ENCODE results near the gene EOGT.

The EOGT gene

DNA sequence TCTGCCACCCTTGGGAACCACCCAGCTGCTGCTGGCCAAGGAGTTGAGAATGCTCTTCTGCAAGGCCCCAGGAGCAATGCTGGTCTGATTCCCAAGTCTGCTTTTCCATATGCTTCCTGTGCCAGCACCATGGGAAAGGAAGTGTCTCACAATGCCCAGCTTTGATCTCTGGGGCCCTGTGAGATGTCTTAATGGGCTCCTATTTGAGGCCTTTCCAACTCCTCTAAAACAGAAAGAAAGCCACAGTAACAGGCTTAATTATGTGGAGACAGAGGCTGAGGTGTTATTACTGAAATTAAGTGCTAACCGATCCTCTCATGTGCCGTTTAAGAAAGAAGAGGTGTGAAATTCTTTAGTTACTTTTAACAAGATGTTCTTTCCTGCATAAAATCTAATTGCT lies 4.5 kb downstream of the EOGT start:
- no peak for DNase-seq

DNA sequence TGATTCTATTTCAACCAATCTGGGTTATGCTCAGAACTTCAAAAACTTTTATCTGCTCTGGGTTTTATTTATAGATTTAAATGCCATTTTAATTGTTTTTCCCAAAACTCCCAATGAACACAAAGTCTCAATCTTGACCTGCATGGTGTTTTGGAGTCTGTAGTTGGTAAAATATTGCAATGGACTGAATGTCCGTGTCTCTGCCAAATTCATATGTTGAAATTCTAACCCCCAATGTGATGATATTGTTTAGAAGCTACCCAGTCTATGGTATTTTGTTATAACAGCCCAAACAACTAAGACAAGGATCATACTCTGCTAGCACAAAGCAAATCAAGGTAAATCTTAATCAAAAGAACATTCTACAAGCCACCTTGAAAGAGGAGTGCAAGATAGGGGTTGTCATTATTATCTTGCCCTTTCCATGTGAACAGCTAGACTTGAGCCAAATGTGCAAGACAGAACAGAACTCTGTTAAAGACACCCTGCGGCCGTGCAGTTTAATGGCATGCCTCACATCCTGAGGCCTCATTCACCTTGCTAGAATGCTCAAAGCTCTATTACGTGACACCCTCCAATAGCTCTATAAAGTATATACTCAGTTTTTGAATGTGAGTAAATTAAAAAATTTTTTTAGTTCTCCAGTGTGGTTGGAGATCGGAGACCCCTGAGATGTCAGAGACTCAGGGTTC lies 7.5 kb downstream of the EOGT start:
- DNase-seq: no peak

DNA sequence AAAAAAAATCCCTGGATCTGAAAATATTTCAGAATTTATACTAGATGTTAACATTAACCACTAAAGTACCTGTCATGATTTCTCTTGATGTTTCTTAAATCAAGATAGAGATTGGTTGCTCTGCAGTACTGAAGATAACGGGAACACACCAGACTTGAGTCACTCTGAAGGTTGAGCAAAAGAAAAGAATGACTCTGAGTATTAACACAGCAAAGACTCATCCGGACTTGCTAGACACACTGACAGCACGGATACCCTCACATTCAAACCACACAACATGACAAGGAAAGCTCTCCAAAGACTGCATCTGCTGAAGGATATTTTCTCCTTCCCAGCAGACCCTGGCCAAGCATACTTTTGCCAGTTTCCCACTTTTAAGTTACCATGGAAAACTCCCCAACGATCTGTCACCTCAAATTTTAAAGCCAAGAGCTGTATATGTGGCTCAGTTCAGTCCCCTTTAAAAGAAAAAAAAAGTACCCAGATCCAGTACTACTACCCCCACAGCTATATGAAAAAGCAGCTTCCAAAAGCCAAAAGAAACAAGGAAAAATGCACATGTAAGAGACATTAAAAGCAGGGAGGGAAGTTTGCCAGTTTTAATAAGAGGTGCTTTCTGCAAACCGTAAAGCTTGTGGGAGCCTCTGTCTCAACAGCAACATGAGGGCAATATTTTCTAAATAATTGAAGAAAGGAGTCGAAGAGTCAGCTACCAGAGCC lies 8.3 kb downstream of the EOGT start:
- no peak for DNase-seq

DNA sequence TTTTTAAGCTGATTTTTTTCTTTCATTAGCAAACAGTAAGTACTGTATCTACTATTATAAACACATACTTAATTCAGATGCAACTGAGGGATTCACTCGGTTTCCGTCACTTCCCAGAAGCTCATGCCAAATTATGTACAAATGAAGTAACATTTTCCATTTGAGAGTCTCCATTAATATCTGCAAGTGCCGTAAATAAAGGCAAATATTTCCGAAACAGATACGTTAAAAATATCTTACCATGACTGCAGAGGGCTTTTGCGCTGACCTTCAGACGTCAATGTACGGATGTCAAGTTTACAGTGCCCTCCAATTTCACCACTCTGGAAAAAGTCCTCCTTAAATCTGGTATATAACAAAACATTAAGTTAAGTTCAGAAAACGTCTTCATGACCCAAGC lies 9.3 kb downstream of the EOGT start:
- no peak for DNase-seq

DNA sequence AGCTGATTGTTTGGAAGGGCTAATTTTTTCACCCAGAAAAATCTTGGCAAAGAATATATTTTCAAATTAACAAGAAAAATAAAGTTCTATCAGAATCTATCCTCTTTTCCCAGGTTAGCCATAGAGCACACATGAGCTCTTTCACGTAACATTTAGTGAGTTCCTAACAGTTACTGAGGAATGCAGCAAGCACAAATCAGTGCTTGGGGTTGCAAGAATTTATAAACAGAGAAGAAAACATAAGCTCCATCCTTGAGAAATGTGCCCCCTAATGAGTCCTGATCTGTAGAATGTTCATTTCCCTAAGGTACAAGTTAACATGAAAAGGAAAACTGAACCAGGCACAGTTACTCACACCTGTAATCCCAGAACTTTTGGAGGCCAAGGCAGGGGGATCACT lies 13.9 kb downstream of the EOGT start:
- no peak for DNase-seq

DNA sequence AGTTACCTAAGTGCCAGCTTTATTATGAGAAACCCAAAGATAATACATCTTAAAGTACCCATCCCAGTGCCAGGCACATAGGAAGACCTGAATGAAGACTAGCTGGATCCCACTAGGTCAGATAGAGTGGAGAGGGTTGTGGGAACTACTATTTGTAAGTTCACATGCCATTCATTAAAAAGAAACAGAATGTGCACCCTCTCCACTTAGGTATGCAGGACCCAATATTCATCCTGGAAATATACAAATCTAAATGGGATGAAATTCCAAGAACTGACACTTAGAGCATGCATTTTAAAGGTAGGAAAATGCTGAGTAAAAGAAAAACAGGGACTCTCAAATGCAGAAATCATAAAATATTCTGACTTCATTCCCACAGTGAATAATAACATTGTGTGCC lies 14.3 kb downstream of the EOGT start:
- DNase-seq: no peak

DNA sequence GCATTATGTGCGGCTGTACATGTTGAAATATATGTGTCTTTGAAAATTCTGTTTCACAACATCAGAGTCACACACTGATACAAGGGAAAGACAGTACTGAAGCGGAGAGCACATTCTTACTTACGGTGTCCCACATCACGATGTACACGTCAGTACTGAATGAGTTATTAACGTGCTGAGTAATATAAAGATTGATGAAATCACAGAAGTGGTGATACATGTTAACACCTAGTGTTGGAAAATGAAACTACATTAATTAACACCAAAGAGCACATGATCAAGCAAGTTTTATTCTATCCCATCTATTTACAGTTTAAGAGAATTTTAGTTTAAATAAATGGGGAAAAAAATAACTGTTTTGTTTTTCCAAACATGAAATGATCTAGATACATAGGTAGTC lies 15.6 kb downstream of the EOGT start:
- DNase-seq: no peak

DNA sequence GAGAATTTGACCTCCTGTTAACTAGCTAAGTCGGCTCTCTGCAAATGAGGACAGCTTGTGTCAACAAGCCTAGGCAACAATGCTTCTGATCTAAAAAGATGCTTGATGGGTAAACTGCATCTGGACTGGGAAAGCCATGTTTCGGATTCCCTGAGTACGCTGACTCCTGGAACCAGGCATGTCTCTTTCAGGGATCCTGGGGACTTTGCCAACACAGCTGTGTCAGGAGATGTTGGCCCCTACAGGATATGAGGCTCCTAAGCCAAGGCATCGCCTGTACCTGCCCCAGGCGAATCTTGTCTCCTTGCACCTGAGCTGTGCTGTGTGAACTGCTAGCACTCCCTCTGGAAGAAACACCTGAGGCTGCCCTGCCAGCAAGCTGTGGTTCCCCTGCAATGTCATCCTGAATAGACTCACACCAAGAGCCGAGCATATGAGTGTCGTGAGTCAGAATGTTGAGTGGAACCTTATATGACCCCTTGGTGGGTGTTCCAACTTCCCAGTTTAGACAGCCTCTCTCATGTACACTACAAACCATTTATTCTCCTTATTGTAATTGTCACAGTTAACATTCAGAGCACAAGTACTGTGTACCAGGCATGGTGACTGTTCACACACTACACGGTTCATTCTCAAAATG lies 17.0 kb downstream of the EOGT start:
- DNase-seq: no peak

DNA sequence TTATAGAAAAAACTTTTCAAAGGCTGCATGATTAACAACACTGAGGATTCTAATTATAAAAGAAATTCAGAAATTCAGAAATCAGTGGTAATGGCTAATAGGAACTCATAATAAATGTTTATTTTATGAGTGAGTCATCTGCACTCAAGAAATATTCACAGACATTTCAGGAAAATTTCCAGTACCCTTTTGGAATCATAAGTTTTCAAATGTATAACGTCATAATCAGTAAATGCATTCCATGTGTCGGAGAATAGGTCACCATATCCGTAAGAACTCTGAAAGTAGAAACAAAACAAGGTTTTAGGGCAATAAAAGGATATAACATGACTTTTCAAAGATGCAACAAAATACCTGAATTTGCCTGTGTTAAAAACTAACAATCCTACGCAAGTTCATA lies 24.7 kb downstream of the EOGT start:
- no peak for DNase-seq

DNA sequence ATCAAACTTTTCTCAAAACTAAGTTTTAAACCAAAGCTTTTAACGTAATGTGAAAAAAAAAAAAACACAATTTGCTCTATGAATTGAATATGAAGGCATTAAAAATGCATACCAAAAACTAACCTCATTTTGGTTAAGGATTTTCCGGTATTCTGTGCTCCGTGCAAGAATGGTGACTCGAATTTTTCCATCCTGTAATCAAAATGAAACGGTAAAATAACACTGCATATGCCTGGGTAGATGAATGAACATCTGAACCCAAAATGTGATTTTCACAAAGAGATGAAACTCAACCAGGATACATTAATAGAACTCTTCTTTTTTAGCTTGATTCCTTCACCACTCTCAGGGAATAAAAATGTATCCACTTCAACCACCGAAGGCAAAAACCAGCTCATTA lies 26.2 kb downstream of the EOGT start:
- DNase-seq: no peak

DNA sequence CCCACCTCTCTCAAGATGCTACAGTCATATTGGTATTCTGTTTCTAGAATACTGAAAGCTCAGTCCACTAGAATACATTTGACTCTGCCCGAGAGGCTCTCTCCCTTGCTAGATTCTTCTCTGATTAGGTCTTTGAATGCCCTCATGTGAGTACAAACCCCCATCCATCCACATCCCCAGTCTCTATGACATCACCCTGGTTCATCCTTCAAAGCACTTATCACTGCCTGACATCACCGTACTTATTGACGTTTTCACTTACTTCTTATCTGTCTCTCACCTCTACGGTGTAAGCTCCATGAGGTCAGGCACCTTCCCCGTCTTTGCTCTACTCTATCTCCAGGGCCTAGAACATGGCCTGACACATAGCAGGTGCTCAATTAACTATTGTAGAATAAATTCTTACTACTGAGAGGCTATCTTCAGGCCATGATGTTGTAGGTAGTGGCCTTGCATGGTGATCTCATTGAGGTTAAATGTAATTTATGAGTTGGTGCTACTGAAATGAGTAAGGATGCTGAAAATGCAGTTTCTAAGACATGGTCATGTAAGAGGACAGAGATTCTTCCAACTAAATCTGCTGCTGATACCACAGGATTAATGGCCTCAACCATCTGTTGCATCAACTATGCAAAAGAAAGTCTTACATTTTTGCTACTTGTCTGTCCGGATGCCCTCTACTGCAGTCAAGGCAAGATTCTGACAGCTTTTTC lies 26.8 kb downstream of the EOGT start:
- no peak for DNase-seq

DNA sequence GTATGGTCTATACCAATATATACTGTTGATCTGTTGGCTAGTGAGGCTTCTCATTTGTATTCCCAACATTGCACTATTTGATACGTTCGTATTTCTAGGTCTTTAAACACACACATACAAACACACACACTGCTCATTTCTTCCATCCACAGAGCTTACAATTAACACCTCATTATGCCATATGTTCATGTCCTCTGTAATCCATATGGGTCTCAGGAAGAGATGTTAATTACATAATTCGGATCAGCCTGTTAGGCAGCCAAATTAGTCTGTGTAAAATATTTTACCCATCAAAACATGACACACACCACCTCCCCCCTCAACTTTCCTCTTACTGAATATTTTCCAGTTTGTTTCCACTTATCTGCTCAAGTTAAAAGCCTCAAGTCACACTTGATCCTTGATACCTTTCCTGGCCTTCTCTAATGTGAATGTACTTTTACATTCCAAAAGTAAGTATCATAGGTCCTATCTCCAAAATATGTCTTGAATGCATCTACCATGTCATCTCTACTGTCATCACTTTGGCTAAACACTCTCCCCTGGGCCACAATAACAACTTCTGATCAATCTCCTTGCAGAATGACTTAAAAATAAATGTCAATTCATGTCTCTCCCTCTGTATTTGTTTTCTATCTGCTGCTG lies 28.2 kb downstream of the EOGT start:
- DNase-seq: no peak

DNA sequence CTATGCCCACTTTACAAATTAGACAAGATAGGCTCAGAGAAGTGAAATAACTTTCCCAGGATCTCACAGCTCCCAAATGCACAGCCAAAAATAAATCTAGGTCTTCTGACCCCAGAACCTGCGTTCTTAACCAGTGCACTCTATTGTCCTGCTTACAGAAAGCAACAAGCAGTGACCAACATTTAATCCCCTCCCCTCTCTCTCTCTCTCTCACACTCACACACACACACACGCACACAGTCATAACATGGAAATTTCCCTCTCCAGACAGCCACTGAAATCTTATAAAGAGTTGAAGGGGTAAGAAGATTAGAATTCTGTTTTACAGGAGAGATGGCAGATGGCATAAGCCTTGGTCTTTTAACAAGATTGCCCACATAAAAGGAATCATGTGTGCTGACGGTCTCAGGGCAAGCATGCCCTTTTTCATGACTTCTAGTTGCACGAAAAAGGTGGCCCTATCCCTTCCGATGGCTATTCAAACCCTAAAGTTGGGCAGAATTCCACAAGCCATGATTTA lies 29.4 kb downstream of the EOGT start:
- DNase-seq: no peak

DNA sequence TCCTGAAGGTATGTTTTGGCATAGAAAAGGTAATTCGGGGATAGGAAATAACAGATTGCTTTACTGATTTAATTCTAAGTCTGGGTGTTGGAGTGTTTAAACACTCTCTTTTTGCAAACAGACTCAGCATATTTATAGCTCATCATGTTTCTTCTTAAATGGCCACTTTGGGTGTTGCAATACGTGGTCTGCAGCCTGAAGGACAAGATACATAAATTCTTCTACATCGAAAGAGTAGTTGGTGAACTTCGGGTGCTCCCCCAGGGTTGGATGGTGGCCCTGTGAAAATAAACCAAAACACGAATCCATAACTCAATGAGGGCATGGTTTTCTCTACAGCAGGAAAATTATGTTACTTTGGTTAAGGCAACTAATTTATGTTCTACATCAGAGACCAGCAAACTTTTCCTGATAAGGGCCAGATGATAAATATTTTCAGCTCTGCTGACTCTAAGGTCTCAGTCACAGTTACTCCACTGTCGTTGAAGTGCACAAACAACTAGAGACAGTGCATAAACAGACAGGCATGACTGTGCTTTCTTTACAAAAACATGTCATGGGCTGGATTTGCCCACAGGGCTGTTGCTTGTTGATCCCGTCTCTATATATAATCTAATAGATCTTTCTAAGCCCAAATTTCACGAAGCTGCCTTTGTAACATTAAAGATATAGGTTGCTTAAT lies 35.9 kb downstream of the EOGT start:
- DNase-seq: no peak

DNA sequence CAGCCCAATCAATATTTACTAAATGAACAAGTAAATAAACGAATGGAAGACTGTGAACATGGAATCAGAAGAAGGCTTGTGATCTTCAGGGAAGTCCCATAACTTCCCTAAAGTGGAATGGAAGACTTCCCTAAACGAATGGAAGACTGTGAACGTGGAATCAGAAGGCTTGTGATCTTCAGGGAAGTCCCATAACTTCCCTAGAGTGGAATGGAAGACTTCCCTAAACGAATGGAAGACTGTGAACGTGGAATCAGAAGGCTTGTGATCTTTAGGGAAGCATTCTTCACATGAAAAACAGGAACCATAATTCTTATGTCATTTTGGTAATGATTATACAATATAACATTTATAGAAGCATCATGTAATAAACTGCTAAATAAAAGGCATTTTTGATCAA lies 38.8 kb downstream of the EOGT start:
- no peak for DNase-seq

DNA sequence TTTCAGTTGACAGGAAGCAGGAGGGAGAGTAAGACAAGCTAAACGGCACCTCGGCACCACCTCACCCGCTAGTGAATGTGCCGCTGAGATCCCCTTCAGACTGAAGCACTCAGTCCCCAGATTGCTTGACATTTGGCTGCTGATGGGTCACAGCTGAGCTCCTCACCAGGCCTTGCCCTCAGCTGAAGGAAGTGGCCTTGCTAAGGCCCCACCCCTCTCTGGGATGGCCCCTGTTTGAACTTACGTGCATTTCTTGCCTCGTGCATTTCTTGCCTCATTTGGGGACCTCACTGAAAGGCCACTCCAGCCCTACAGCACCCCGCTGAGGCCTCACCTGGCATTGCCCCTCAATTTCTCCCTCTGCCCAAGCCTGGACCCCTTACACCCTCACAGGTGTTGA lies 39.8 kb downstream of the EOGT start:
- DNase-seq: no peak

DNA sequence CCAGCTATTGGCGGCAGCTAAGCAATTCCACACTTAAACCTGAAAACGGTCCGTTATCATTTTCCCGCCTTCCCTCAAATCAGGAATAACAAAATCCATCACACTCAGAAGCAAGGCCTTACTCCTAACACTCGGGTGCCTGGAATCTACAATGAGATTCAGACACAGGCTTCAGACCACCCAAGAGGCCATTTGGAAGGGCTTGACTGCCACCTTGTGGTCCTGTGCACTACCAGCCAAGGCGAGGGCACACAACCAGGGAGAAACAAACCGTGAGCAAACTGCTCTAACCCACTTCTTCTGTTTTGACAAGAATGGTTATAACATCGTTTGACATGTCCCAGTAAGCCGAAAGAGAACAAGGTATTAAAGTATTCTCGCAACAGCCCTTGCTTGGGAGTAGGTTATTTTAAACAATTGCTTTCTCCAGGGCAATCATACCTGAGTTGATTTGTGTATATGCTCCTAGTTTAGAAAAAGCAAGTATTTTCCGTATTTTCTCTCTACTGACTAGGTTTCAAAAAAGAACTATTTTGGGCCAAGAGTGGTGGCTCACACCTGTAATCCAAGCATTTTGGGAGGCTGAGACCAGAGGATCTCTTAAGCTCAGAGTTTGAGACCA lies 41.0 kb downstream of the EOGT start:
- no peak for DNase-seq

DNA sequence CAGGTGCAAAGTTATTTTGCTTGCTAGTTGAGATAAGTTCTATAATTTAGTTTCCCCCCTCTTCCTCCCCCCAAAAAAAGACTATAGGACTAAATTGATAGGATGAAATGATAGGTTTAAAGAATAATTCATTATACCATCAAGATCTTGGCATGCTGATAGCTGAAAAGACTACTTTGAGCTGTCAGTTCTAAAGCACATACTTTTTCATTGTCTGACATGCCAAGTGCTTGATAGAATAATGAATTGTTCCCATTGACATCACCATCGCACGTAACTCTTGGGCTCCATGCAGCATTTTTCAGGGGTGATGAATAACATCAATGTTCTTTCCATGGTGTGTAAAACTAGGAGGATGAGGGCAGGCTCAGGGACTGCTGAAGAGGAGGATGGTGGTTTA lies 48.8 kb downstream of the EOGT start:
- no peak for DNase-seq

DNA sequence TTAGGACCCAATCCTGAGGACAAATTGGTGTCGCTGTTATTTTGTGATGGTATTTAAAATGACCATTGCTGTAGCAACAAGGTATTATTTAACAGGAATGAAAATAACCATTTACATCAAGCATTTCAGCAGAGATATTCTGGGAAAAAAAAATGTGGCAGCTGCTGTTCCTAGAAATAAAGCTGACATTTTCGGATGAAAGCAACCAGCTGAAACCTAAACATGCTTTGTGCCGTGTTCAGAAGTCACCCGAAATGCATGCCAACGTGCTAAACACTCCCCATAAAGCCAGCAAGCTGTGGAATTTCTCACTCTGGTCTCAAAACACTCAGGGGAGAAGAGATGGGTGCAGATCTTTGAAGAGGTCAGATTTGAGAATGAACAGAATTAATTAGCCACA lies 49.6 kb downstream of the EOGT start:
- no peak for DNase-seq

DNA sequence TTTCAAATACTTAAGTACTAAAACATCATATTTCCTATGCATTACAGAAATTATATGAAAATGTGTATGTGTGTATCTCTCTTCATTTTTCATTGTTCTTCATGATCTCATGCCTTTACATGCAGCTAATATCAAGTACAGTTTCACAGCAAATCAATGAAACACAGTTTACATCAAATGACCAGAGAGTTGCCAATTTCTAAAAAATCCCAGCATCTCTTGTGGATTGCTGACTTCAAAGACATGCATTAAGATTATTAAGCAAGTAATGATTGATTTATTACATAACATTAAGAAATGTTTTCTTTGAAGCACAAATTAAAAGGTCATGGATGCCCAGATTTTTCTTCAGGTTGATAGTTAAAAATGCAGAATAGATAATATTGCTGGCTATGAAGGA lies 50.1 kb downstream of the EOGT start:
- DNase-seq: no peak

DNA sequence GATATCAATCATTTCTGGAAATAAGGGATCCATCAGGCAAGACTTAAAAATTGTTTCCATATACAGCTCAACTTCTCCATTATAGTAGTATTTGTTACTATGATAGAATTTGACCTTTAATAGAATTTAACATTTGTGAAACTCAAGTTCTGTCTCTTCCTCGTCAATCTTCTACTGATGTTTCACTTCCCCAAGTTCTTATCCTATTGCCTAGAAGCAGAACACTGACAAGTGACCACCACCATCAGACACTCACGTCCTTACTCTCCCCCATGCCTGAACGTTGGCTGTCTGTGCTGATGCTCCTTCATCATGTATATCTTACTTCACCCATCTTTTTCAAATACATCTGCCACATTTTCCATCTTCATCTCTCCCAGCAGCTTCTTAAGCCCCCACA lies 54.6 kb downstream of the EOGT start:
- no peak for DNase-seq

DNA sequence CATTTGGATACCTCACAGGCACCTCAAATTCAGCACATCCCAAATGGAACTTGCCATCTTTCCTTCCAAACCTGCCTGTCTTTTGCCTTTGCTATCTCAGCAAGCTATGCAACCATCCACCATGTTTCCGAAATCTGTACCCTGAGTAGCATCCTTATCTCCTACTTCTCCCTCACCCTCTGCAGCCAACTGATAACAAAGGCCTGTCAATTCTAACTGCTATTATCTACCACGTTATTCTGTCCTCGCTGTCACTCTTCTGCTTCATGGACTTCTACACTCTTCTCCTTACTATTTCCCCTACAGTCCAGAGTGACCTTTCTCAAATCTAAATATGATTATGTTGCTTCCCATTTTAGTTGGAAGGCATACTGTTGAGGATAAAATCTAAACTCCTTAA lies 55.6 kb downstream of the EOGT start:
- DNase-seq: no peak
